Measurements from ENCODE around the gene TDO2.

DNA sequence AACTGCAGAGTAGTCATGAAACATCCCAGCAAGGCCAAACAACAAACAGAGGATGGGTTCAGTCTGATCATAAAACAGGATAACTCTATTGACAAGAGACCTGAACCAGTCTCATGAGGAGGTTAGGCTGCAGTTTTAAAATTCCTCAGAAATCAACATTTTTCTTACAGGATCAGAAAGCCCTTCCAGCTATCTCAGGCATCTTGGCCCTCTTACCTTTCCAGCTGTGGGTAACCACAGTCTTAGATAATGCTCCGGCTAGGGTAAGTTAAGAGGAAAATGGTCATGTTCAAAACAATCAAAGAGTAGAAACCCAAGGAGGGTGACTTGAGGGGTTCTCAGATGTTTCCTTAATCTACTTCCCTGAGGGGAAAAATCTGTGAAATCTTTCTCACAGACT is 45.0 kb downstream of the TDO2 start:
- no peak for TF ChIP-seq TRIM22 (IDR thresholded peaks at IDR 0.05)
- no peak for TF ChIP-seq MTA1 (CRISPR knock-in tag; IDR thresholded peaks at IDR 0.05; ENCODE audit: borderline replicate concordance)
- TF ChIP-seq, protein P1, sequence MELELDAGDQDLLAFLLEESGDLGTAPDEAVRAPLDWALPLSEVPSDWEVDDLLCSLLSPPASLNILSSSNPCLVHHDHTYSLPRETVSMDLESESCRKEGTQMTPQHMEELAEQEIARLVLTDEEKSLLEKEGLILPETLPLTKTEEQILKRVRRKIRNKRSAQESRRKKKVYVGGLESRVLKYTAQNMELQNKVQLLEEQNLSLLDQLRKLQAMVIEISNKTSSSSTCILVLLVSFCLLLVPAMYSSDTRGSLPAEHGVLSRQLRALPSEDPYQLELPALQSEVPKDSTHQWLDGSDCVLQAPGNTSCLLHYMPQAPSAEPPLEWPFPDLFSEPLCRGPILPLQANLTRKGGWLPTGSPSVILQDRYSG (CRISPR knock-in tag; IDR thresholded peaks at IDR 0.05), result no peak

Data from HepG2 (cell line).